HCT116 (cell line): ENCODE results near the gene ESYT3. TPM values are rescaled to one million over a fixed set of nuclear protein-coding genes. Genes with fewer than 3 reads are reported as not detected.

Experiments used
- ATAC-seq: fragments of 200-7000 bp; cut with Tn5 transposase; 2 replicates; pipeline ENCODE4 v1.9.1; 2020; ENCODE audit warnings: mild to moderate bottlenecking, moderate library complexity
- BruUV-seq: library from RNA; stranded (reverse); fragments of 400-500 nt; replicated peaks from 2 replicates; lab custom pipeline; 2021; lab: Mats Ljungman, UMichigan
- CTCF ChIA-PET: fragments of 300-600 bp; sonication (Branson Sonifier 250); formaldehyde crosslinking; loops from one replicate; lab custom pipeline; 2021; ENCODE audit warnings: antibody characterized with exemption; lab: Charles Lee
- POLR2A ChIA-PET: fragments of 300-600, 350-600 bp; sonication (Branson Sonifier 250); formaldehyde crosslinking; loops from one replicate; lab custom pipeline; 2021; ENCODE audit warnings: antibody characterized with exemption; lab: Charles Lee
- RAD21 ChIA-PET, 2 experiments: fragments of 300-600 bp; sonication (Branson Sonifier 250); formaldehyde crosslinking; loops; one replicate each; lab custom pipeline; 2023; ENCODE audit warnings: low total read pairs in 2 of 2; ENCODE audit not compliant: uncharacterized antibody in 2 of 2, unreplicated experiment in 2 of 2, low non-redundant PET in 1 of 2; lab: Charles Lee
- DNase-seq: peaks from one replicate; pipeline ENCODE4 v3.0.0-alpha.2; 2010; ENCODE audit warnings: low read depth, low spot score
- H2AFZ ChIP-seq: fragments of 200-600 bp; shearing (Covaris generic), sonication (generic); 2 replicates; pipeline ENCODE4 v1.6.1; 2017; ENCODE audit warnings: low read depth, mixed run types, mixed read lengths, antibody characterized with exemption, low read length; ENCODE audit not compliant: poor library complexity, severe bottlenecking
- H3K27ac ChIP-seq: 2 replicates; pipeline ENCODE4 v1.5.1; 2012; ENCODE audit warnings: low read depth, low read length
- H3K27me3 ChIP-seq: fragments of 200-600 bp; sonication (generic); 2 replicates; pipeline ENCODE4 v1.6.1; 2016; ENCODE audit warnings: mixed run types, low read length, mixed read lengths; ENCODE audit not compliant: insufficient read depth
- H3K36me3 ChIP-seq, 2 experiments: fragments of 200-500 bp in 1 of 2; fragments of 200-600 bp in 1 of 2; sonication (Bioruptor generic) in 1 of 2; sonication (generic) in 1 of 2; 2 replicates each; pipeline versions ENCODE4 v1.5.1 to v1.6.1; 2014 to 2016; ENCODE audit warnings: low read length in 2 of 2, inconsistent platforms in 1 of 2, mixed read lengths in 1 of 2, mixed run types in 1 of 2; ENCODE audit not compliant: insufficient read depth in 2 of 2, control insufficient read depth in 1 of 2
- H3K4me1 ChIP-seq, 2 experiments: fragments of 200-600 bp in 1 of 2; sonication (generic) in 1 of 2; 2 replicates each; pipeline versions ENCODE4 v1.5.1 to v1.6.1; 2012 to 2017; ENCODE audit warnings: low read length in 2 of 2, inconsistent platforms in 1 of 2, mild to moderate bottlenecking in 1 of 2, mixed read lengths in 1 of 2, mixed run types in 1 of 2, moderate library complexity in 1 of 2; ENCODE audit not compliant: insufficient read depth in 2 of 2, control insufficient read depth in 1 of 2
- H3K4me2 ChIP-seq: fragments of 200-600 bp; sonication (generic); 2 replicates; pipeline ENCODE4 v1.6.1; 2017; ENCODE audit warnings: mixed run types, low read length, mixed read lengths
- H3K4me3 ChIP-seq, 2 experiments: fragments of 200-600 bp in 1 of 2; sonication (generic) in 1 of 2; replicated peaks in 1 of 2; 2 replicates each; pipeline ENCODE4 v1.5.1; 2011 to 2016; ENCODE audit warnings: low read length in 2 of 2, control low read depth in 1 of 2, low read depth in 1 of 2, mild to moderate bottlenecking in 1 of 2, mixed read lengths in 1 of 2, mixed run types in 1 of 2
- H3K79me2 ChIP-seq: fragments of 200-600 bp; sonication (generic); 2 replicates; pipeline ENCODE4 v1.6.1; 2017; ENCODE audit warnings: mild to moderate bottlenecking, mixed run types, low read length, moderate library complexity, mixed read lengths; ENCODE audit not compliant: insufficient read depth
- H3K9ac ChIP-seq: fragments of 200-600 bp; sonication (generic); 2 replicates; pipeline ENCODE4 v1.6.1; 2016; ENCODE audit warnings: low read length, mixed read lengths
- H3K9me2 ChIP-seq: fragments of 200-600 bp; sonication (generic), shearing (Covaris generic); 2 replicates; pipeline ENCODE4 v1.6.1; 2017; ENCODE audit warnings: mixed run types, mild to moderate bottlenecking, moderate library complexity; ENCODE audit not compliant: insufficient read depth
- H3K9me3 ChIP-seq, 2 experiments: fragments of 200-500 bp in 1 of 2; fragments of 200-600 bp in 1 of 2; sonication (Bioruptor generic) in 1 of 2; sonication (generic) in 1 of 2; 2 replicates each; pipeline ENCODE4 v1.6.1; 2014 to 2017; ENCODE audit warnings: low read length in 2 of 2, mixed read lengths in 2 of 2, inconsistent platforms in 1 of 2, low read depth in 1 of 2, mild to moderate bottlenecking in 1 of 2, mixed run types in 1 of 2, moderate library complexity in 1 of 2; ENCODE audit not compliant: control insufficient read depth in 1 of 2, insufficient read depth in 1 of 2
- H4K20me1 ChIP-seq: fragments of 200-600 bp; sonication (generic), shearing (Covaris generic); 2 replicates; pipeline ENCODE4 v1.6.1; 2017; ENCODE audit warnings: mixed run types, mild to moderate bottlenecking, moderate library complexity; ENCODE audit not compliant: insufficient read depth
- ATF3 ChIP-seq: IDR thresholded peaks from 2 replicates; pipeline ENCODE4 v1.6.1; 2012
- CBX3 ChIP-seq: IDR thresholded peaks from 2 replicates; pipeline ENCODE4 v1.6.1; 2012; ENCODE audit warnings: low read depth
- EZH2phosphoT487 ChIP-seq: fragments of 200-600 bp; IDR thresholded peaks from 2 replicates; pipeline ENCODE4 v1.6.1; 2018; ENCODE audit warnings: antibody characterized with exemption, borderline replicate concordance
- JUND ChIP-seq: IDR thresholded peaks from 2 replicates; pipeline ENCODE4 v1.6.1; 2012
- MAX ChIP-seq: IDR thresholded peaks from 2 replicates; pipeline ENCODE4 v1.6.1; 2012
- POLR2A ChIP-seq: IDR thresholded peaks from 2 replicates; pipeline ENCODE4 v1.7.0; 2011; ENCODE audit warnings: borderline replicate concordance; ENCODE audit not compliant: insufficient read depth, insufficient read length; ENCODE audit errors: extremely low read depth
- POLR2AphosphoS5 ChIP-seq: IDR thresholded peaks from 2 replicates; pipeline ENCODE4 v1.6.1; 2011; ENCODE audit warnings: mild to moderate bottlenecking, low read depth, low read length, moderate library complexity
- RAD21 ChIP-seq: IDR thresholded peaks from 2 replicates; pipeline ENCODE4 v1.6.1; 2012; ENCODE audit warnings: low read depth, mild to moderate bottlenecking
- SIN3A ChIP-seq: IDR thresholded peaks from 2 replicates; pipeline ENCODE4 v1.6.1; 2012; ENCODE audit warnings: low read depth
- TCF7L2 ChIP-seq: IDR thresholded peaks from 2 replicates; pipeline ENCODE4 v1.7.0; 2011; ENCODE audit warnings: borderline replicate concordance, inconsistent platforms; ENCODE audit not compliant: insufficient read depth, insufficient read length; ENCODE audit errors: extremely low read depth
- intact Hi-C: fragments of 100-400 bp; cut with micrococcal nuclease; formaldehyde crosslinking; loops from 2 replicates; pipeline ENCODE4 v1.10.0; 2022
- total RNA-seq: library from RNA; stranded (reverse); gene quantifications from one replicate; pipeline ENCODE4 v1.2.1, GENCODE V29; 2021; ENCODE audit not compliant: unreplicated experiment
- TF ChIP-seq, protein P1 (sequence below): IDR thresholded peaks from 2 replicates; pipeline ENCODE4 v1.6.1; 2011; ENCODE audit warnings: mild to moderate bottlenecking, low read length, moderate library complexity; ENCODE audit not compliant: insufficient replicate concordance; ENCODE audit errors: extremely low read depth
- TF ChIP-seq, protein P2 (sequence below), 3 experiments: fragments of 200-600 bp in 1 of 3; sonication (generic) in 1 of 3; IDR thresholded peaks in 2 of 3; conservative IDR thresholded peaks in 1 of 3; 2 replicates each; pipeline ENCODE4 v1.5.1; 2012 to 2017; ENCODE audit warnings: low read depth in 2 of 3, low read length in 2 of 3, antibody characterized with exemption in 1 of 3, borderline replicate concordance in 1 of 3, control low read depth in 1 of 3, mild to moderate bottlenecking in 1 of 3, mixed read lengths in 1 of 3, mixed run types in 1 of 3, moderate library complexity in 1 of 3; ENCODE audit not compliant: insufficient read depth in 1 of 3

ESYT3 gene
- total RNA-seq, 1 experiment from 2014 or later = 0.05 TPM

DNA sequence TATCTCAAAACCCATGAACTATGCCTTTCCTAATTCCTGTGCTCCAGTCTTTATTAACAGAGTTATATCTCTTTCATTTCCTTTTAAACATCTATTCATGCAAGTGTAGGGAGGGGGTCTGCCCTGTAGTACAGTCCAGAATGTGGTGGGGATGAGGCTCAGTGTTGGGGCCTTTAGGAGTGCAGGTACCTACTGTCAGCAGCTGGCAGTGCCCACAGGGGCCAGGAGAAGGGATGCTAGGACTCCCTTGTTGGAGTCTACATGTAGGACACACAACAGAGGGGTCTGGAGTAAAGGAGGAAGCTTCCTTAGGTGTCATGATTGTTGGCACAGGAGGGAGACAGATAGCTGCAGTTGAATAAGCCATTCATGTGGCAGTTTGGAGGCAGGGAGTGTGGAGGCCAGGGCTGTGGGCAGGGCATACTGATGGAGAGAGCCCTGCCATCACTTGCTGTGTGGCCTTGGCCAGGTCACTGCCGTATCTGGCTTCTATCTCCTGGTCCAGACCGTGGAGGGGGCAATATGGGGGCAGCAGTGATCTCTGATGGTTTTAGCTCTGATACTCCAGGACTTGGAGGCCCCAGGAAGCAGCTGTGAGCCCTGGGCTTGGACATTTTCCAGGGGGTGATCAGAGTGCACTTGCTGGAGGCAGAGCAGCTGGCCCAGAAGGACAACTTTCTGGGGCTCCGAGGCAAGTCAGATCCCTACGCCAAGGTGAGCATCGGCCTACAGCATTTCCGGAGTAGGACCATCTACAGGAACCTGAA lies 29.5 kb downstream of the ESYT3 start:
- Histone ChIP-seq H3K4me1 (peaks cover 0 to 2% of the 10 kb centered on the region in 2 experiments; a peak in 1 of 4 replicates), H3K27ac (no peak overlapping the region), H3K9me2 (no peaks in the 10 kb centered on the region), H3K9ac (no peak overlapping the region), H3K4me3 (no peak overlapping the region), H3K36me3 (no peaks in the 10 kb centered on the region), H3K79me2 (no peaks in the 10 kb centered on the region), H4K20me1 (no peaks in the 10 kb centered on the region), H3K9me3 (no peaks in the 10 kb centered on the region), H3K4me2 (no peak overlapping the region), H2AFZ (no peak overlapping the region), H3K27me3 (no peaks in the 10 kb centered on the region)
- DNase-seq (no peak), ATAC-seq (no peak)
- ChIA-PET POLR2A (no interaction called here), RAD21 (interaction anchor here in 1 of 2 experiments (1.3 kb wide), 1 partner anchor 15 kb away, joined by 3 read pairs; no protein-coding TSS in a partner anchor), CTCF (interaction anchor here (1.1 kb wide), 1 partner anchor 472 kb away, joined by 3 read pairs; no protein-coding TSS in a partner anchor)
- BruUV-seq = no TSS peak
- no peak for TF ChIP-seq JUND
- TF ChIP-seq TCF7L2 = no peak
- TF ChIP-seq, protein P1, sequence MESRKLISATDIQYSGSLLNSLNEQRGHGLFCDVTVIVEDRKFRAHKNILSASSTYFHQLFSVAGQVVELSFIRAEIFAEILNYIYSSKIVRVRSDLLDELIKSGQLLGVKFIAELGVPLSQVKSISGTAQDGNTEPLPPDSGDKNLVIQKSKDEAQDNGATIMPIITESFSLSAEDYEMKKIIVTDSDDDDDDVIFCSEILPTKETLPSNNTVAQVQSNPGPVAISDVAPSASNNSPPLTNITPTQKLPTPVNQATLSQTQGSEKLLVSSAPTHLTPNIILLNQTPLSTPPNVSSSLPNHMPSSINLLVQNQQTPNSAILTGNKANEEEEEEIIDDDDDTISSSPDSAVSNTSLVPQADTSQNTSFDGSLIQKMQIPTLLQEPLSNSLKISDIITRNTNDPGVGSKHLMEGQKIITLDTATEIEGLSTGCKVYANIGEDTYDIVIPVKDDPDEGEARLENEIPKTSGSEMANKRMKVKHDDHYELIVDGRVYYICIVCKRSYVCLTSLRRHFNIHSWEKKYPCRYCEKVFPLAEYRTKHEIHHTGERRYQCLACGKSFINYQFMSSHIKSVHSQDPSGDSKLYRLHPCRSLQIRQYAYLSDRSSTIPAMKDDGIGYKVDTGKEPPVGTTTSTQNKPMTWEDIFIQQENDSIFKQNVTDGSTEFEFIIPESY = no peak
- TF ChIP-seq SIN3A = no peak
- no peak for TF ChIP-seq CBX3
- intact Hi-C loops = loop anchor here (5.0 kb wide), 1 partner anchor 453 kb away; no protein-coding TSS in a partner anchor

- no peak for TF ChIP-seq ATF3
- no peak for TF ChIP-seq RAD21
- no peak for TF ChIP-seq POLR2AphosphoS5
- TF ChIP-seq EZH2phosphoT487 = no peak
- TF ChIP-seq MAX = no peak
- TF ChIP-seq, protein P2, sequence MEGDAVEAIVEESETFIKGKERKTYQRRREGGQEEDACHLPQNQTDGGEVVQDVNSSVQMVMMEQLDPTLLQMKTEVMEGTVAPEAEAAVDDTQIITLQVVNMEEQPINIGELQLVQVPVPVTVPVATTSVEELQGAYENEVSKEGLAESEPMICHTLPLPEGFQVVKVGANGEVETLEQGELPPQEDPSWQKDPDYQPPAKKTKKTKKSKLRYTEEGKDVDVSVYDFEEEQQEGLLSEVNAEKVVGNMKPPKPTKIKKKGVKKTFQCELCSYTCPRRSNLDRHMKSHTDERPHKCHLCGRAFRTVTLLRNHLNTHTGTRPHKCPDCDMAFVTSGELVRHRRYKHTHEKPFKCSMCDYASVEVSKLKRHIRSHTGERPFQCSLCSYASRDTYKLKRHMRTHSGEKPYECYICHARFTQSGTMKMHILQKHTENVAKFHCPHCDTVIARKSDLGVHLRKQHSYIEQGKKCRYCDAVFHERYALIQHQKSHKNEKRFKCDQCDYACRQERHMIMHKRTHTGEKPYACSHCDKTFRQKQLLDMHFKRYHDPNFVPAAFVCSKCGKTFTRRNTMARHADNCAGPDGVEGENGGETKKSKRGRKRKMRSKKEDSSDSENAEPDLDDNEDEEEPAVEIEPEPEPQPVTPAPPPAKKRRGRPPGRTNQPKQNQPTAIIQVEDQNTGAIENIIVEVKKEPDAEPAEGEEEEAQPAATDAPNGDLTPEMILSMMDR (IDR thresholded peaks at IDR 0.05 in 2 of 3, conservative IDR thresholded peaks at IDR 0.05 in 1 of 3; ENCODE audit: borderline replicate concordance in 1 of 3, insufficient read depth in 1 of 3, low read depth in 2 of 3, low read length in 2 of 3) = no peak
- TF ChIP-seq SIN3A = no peak
- no peak for TF ChIP-seq POLR2A
- POLR2A ChIA-PET = no interaction called here
- no peaks in the 10 kb centered on the region for H3K27me3 ChIP-seq
- H3K79me2 ChIP-seq = no peaks in the 10 kb centered on the region
- no TSS peak for BruUV-seq
- H3K27ac ChIP-seq = no peak overlapping the region
- H2AFZ ChIP-seq = no peak overlapping the region
- DNase-seq (no peak), ATAC-seq (no peak)
- no peaks in the 10 kb centered on the region for H3K36me3 ChIP-seq
- intact Hi-C loops = loop anchor here (5.0 kb wide), 1 partner anchor 453 kb away; no protein-coding TSS in a partner anchor
- no peak overlapping the region for H3K4me2 ChIP-seq
- no peaks in the 10 kb centered on the region for H3K9me3 ChIP-seq
- no peaks in the 10 kb centered on the region for H4K20me1 ChIP-seq
- CTCF ChIA-PET = no interaction called here
- no peak overlapping the region for H3K9ac ChIP-seq
- H3K4me3 ChIP-seq = no peak overlapping the region
- H3K4me1 ChIP-seq = peaks cover 0 to 6% of the 10 kb centered on the region in 2 experiments; a peak in 1 of 4 replicates
- RAD21 ChIA-PET = no interaction called here
- no peaks in the 10 kb centered on the region for H3K9me2 ChIP-seq
Measured at GRCh38 chr3:138464491-138464860, 30.1 kb downstream of the ESYT3 start.
